GM06990 (cell line): ENCODE measurements around the gene ZFHX3.

Experiments used
- DNase-seq: peaks from one replicate; pipeline ENCODE4 v3.0.0-alpha.2; 2011; ENCODE audit not compliant: insufficient read length; ENCODE audit errors: extremely low read depth
- H3K27me3 ChIP-seq: replicated peaks from 2 replicates; pipeline ENCODE4 v1.6.0; 2011; ENCODE audit warnings: low read length; ENCODE audit not compliant: control insufficient read depth, insufficient read depth
- H3K36me3 ChIP-seq: 2 replicates; pipeline ENCODE4 v1.5.1; 2011; ENCODE audit warnings: low read length; ENCODE audit not compliant: control insufficient read depth, insufficient read depth
- H3K4me3 ChIP-seq: replicated peaks from 2 replicates; pipeline ENCODE4 v1.5.1; 2011; ENCODE audit warnings: low read depth, mild to moderate bottlenecking, control low read depth, low read length
- CTCF ChIP-seq: IDR thresholded peaks from 2 replicates; pipeline ENCODE4 v1.5.1; 2011; ENCODE audit warnings: low read length, control low read depth, mild to moderate bottlenecking, inconsistent platforms; ENCODE audit not compliant: insufficient read depth, poor library complexity, severe bottlenecking

ZFHX3 gene

DNA sequence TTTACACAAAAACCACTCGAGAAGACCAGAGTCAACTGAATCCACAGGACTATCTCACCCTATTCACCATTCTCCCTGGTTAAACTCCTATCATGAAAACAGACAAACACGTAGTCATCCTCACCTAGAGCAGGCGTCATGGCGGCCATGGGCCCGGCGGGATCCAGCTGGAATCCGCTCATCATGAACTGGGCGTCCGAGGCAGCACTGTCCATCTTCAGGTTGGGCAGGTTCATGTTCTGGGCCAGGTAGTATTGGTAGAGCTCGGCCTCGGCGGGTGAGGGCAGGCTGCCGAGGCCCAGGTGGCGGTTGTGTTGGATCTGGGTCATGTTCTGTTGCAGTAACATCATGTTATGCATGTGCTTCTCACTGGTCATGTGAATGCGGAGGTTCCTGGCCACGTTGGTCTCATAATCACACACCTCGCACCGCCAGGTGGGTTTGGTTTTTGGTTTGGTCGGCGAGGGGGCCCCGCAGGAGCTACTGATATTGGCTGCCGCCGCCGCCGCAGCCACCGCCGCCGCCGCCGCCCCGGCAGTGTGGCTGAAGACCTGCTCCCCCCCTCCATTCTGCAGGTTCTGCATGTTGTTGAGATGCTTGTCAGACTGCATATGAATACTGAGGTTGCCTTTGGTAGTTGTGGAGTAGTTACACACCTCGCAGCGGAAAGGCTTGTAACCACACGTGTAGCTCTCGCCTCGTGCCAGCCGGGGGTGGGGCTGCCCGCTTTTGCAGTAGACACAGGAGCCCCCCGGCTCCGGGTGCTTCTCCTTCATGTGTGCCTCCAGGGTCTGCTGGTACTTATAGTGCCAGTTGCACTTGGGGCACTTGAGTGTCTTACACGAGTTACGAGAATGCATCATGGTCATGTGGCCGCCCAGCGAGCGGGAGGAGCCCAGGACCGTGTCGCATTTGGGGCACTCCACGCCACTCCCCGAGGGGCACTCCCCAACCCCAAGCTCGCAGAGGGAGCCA lies 90.3 kb downstream of the ZFHX3 start:
- DNase-seq, result no peak
- H3K27me3 ChIP-seq, result no peaks in the 10 kb centered on the region
- peaks cover 2% of the 10 kb centered on the region; the same call in 1 of the 2 replicates for H3K36me3 ChIP-seq
- no peak for TF ChIP-seq CTCF
- H3K4me3 ChIP-seq, result no peak overlapping the region

DNA sequence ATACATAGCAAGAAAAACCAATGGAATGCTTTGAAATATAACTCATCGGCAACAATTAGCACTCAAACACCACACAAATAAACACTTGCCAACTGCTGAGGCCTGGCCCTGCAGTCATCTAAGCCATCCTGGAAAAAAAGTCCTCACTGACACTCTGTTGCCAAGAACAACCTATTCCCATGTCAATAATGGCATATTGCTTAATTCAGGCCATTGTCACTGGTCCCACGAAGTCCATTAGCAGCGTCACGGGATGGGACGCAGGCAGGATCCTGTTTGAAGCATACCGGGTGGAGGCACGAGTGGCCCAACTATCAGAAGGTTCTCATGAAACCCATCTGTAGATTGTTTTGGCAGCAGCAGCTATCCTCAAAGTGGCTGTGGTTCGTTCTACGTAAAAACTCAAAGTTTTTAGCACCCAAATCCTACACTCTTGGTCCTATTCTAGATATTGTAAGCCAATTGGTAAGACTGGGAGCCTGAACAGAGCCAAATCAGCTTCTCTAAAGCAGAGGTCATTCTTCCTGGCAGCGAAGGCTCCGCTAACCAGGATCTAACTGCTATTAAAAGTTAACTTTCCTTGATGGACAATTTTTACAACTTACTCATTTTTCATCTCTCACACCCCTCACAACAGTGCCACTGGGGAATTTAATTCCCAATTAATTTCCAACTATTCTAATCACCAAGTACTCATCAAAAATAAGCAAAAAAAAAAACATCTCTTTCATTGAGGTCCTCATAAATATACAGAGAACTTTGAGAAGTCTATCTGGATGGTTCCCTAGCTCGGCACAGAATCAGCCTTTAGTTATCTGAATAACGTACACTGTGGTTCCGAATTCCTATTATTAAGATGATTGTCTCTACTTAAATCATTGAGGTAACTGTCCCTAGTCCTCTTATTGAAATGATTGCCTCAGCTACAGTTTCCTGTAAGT lies 91.5 kb downstream of the ZFHX3 start:
- TF ChIP-seq CTCF, result no peak
- no peaks in the 10 kb centered on the region for H3K27me3 ChIP-seq
- DNase-seq, result no peak
- peaks cover 2% of the 10 kb centered on the region; the same call in 1 of the 2 replicates for H3K36me3 ChIP-seq
- H3K4me3 ChIP-seq, result no peak overlapping the region

GRCh38 chr16:72952811-72953271 lies 95.1 kb downstream of the ZFHX3 start:
- no peak for TF ChIP-seq CTCF
- Histone ChIP-seq H3K27me3 (no peaks in the 10 kb centered on the region), H3K4me3 (no peak overlapping the region), H3K36me3 (no peaks in the 10 kb centered on the region; the same call in 1 of the 2 replicates)
- no peak for DNase-seq

DNA sequence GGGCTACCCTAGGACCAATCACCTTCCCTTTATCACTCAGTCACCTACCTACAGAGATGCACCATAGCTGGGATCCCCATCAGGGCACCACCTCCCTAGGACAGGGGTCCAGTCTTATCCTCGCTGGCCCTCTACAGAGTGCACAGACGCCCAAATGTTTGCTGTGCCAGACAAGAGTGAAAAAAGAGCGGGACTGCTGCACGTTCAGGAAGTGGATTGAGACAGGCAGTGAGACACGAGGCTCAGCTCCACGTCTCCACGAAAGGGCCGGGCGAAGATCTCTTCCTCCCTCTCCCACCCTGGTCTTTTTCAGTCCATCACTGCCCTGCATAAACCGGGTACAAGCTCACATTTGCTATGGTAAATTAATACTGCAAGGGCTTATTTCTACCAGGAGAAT lies 95.5 kb downstream of the ZFHX3 start:
- no peak for TF ChIP-seq CTCF
- no peak for DNase-seq
- no peak overlapping the region for H3K4me3 ChIP-seq
- H3K27me3 ChIP-seq, result no peaks in the 10 kb centered on the region
- H3K36me3 ChIP-seq, result no peaks in the 10 kb centered on the region; the same call in 1 of the 2 replicates

DNA sequence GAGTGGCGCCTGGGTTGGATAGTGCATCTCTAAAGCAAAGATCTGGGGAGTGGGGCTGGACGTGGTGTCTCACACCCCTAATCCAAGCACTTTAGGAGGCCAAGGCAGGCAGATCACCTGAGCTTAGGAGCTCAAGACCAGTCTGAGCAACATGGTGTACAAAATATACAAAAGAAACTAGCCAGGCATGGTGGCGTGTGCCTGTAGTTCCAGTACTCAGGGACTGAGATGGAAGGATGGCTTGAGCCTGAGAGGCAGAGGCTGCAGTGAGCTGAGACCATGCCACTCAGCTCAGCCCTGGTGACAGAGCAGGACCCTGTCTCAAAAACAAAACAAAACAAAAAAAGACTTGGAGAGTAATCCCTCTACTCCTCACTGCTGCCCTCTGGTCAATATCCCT lies 96.0 kb downstream of the ZFHX3 start:
- no peak for DNase-seq
- Histone ChIP-seq H3K4me3 (no peak overlapping the region), H3K36me3 (no peaks in the 10 kb centered on the region; the same call in 1 of the 2 replicates), H3K27me3 (no peaks in the 10 kb centered on the region)
- TF ChIP-seq CTCF, result no peak
